Stimulated activated naive CD4-positive, alpha-beta T cell treated with Interleukin-2 at 50 U/mL for 16 hours (primary cell): Measurements from ENCODE around the gene TNFRSF1A.

Experiments used
- DNase-seq: peaks from one replicate; lab custom pipeline; 2025; lab: John Stamatoyannopoulos, UW

The TNFRSF1A gene

DNA sequence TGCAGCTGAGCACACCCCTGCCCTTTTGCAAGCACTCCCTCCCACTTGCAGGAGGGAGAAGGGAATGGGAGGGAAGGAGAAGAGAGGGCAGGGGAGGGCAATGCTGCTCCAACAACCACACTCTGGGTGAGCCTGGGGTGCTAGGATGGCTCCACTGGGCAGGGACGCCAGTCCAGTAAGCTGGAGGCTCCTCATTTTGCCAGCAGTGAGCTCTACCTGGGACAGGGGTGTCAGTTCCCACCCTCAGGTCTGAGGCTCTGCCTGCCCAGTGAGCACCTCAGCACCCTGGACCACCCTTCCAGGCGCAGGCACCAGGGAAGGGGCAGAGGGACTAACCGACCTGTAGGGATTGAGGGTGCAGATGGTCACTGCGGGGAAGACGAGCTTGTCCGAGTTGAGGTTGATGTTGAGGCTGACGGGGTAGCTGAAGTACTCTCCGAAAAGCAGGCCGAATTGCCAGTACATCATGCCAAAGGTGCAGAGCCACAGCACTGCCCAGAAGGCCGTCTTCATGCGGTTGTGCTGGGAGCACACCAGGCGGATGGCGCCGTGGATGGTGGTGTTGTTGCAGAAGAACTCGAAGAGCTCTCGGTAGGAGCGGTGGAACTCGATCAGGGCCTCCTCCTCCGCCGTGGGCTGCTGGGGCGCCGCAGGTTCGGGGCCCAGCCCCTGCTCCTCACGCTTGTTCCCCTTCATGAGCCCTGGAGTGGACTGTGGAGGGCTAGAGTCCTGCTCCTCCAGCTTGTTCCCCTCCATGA, 32.3 kb upstream of the TNFRSF1A start:
- DNase-seq: no peak

DNA sequence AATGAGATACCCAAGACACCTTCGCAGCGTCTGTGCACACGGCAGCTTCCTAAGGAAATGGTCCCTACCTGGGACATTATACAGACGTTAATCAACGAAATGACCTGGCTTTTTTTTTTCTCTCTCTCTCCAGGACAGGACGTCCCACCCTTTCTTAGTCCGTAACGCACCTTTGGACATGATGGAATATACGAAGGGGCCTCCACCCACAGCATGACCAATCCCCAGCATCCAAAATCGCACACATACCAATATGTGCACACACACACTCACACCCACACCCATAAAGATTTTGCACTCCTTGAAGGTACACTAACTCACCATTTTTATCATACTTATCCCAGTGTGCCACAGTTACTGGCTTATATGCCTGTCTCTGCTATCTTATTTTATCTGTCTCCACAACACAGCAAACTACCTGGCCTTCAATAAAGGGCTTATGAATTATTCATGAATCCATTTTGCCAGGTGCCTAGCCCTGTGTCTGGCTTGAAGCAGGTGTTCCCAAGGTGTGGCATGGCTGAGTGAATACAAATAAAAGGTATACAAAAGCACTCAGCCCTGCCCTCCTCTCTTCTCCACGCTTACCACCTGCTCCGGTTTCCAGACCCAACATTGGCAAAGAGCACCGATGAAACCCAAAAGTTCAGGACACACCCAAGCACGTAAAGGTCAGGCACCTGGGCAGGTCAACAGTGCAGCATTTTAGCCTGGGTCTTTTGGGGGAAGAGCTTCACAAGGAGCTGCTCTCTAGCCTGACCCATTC, 31.3 kb upstream of the TNFRSF1A start:
- no peak for DNase-seq

- DNase-seq: no peak
Observed at GRCh38 chr12:6372403-6373003, 30.6 kb upstream of the TNFRSF1A start.

- no peak for DNase-seq
Observed at GRCh38 chr12:6370994-6371754, 29.3 kb upstream of the TNFRSF1A start.

- no peak for DNase-seq
Observed at GRCh38 chr12:6370576-6370935, 28.7 kb upstream of the TNFRSF1A start.

DNA sequence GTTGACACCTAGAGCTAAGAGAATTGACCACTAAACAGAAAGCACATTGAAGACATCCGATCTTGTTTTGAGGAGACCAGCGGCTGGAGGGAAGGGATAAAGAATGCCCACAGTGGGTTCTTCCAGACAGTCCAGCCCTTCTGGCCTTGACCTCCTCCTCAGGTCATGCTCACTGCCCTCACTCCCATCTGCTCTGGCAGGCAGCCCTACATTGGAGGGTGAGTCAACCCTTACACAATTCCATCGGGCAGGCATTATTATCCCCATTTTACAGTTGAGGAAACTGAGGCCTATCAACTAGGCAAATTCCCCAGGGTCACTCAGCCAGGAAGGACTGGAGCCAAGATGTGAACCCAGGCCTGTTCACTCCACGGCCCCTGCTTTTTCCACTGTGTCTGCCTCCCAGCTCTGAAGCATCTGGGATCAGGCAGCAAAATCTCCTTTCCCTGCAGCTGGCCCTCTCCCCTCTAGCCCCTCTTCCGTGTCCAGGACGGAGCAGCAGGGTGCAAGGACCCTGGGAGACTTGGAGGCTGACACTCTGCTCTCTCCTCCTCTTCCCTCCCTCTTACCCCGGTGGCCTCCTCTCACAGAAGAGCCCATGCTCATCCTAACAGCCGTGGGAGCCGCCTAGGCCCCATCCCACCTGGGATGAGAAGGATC, 28.2 kb upstream of the TNFRSF1A start:
- no peak for DNase-seq

GRCh38 chr12:6368906-6369525, 27.1 kb upstream of the TNFRSF1A start:
- no peak for DNase-seq

DNA sequence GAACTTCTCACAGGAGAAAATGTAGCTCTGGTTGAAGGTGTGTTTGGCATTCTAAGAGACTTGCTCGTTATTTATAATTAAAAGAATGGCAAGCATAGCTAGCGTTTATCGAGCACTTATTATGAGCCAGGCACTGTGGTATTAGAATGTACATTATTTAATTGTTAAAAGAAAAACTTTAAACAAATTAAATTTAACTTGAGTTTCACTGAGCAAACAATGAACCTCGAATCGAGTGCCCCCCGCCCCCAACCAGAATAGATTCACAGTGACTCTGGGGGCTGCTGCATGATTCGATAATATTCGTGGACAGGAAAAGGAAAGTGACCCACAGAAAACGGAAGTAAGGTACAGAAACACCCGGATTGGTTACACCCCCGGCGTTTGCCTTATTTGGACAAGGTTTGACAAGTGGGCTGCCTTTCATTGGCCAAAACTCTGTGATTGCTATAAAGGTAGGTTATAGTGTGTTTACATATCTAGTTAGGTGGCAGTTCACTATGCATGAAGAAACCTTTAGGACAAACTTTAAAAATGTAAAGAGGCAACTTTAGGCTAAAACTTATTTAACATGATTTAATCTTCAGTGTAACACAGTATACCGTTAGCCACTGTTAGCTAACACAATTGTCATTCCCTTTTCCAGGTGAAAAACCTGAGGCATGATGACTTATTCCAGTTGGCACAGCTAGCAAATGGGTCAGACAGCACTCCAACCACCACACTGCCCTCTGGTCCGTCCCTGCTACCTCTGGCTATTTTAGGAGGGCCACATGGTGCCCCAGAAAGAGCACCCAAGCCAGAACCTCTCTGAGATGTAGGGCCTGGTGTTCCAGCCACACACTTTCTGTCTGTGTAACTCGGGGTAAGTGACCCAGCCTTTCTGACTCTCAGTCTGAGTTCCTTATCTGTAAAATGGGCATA, 26.4 kb upstream of the TNFRSF1A start:
- DNase-seq: no peak

- no peak for DNase-seq
Observed at GRCh38 chr12:6367065-6367968, 25.4 kb upstream of the TNFRSF1A start.

GRCh38 chr12:6364044-6364374, 22.1 kb upstream of the TNFRSF1A start:
- no peak for DNase-seq

DNA sequence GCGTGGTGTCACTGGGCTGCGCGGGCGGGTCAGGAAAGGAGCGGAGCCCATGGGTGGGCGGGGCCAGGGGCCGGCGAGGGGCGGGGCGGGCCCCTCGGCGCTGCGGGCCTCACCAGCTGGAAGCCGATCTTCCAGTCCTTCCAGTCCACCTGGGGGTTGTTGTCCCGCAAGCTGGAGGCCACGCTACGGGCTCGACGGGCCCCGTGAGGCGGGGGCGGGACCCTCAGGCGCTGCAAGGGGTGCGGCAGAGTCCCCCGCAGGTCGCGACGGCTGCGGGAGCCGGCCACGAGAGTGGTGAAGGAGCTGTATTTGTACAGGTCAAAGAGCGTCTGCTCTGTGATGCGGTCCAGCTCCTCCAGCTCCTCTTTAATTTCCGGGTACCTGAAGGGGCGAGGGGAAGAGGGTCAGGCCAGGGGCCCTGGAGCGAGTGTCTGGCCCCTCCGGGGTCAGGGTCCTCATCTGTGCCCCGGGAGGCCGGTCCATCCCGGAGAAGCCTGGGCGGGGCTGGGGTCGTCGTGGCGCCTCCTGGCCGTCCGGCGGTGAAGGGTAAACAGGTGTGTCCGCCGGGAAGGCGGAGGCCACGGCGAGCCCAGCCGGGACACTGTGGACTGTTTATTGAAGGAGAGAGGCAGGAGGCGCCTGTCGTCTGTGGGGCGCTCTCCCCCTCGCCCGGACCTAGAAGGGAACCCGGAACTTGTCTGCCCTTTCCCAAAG, 21.6 kb upstream of the TNFRSF1A start:
- peak; percentile 64 for DNase-seq

- DNase-seq: no peak
Observed at GRCh38 chr12:6363010-6363329, 21.1 kb upstream of the TNFRSF1A start.

DNA sequence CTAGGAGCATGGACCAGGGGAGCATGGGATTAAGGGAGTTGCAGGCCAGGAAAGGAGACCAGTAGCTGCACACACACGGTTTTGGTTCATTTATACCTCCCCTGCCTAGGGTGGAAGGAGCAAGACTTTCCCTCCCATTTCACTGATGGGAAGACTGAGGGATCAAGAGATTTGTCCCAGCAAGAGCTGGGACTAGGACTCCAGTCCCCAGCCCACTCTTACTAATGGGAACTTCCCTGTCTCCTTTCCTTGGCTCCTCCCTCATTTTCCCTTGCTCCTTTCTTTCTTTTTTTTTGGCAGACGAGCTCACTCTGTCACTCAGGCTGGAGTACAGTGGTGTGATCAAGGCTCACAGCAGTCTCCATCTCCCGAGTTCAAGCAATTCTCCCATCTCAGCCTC, 20.5 kb upstream of the TNFRSF1A start:
- no peak for DNase-seq

- no peak for DNase-seq
Observed at GRCh38 chr12:6361834-6362233, 20.0 kb upstream of the TNFRSF1A start.

GRCh38 chr12:6360578-6361490, 19.0 kb upstream of the TNFRSF1A start:
- DNase-seq: no peak

GRCh38 chr12:6360080-6360571, 18.2 kb upstream of the TNFRSF1A start:
- no peak for DNase-seq

GRCh38 chr12:6358881-6359280, 17.0 kb upstream of the TNFRSF1A start:
- no peak for DNase-seq

- no peak for DNase-seq
Observed at GRCh38 chr12:6356374-6356820, 14.5 kb upstream of the TNFRSF1A start.
